HTERT RPE-1 (cell line): Measurements from ENCODE around the gene PKD2L1.
"Not testable (repeated sequence)": the region's sequence is repeated elsewhere in the genome, so short reads cannot be mapped to it uniquely, and the experiment has no call there.

Source experiments
- in situ Hi-C: fragments of 300-500 bp; cut with MboI; formaldehyde crosslinking; loops from 4 replicates; pipeline ENCODE4 v1.14.3; 2020; ENCODE audit warnings: low sequenced_read_pairs

Gene PKD2L1

DNA sequence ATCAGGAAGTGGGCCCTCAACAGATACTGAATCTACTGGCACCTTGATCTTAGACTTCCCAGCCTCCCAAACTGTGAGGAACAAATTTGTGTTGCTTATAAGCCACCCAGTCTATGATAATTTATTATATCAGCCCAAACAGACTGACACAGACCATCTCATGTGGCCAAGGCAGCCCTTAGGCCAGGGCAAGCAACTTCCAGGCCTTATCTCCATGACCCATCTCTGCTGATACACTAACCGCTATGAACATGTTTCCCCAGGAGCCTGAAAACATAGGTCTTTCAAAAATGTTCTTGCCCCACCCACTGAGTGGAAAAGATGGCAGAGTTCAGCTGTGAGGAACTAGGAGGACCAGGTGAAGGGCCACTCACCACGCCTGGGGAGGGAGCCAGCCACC, 40.4 kb downstream of the PKD2L1 start:
- in situ Hi-C loops: no loop called here

DNA sequence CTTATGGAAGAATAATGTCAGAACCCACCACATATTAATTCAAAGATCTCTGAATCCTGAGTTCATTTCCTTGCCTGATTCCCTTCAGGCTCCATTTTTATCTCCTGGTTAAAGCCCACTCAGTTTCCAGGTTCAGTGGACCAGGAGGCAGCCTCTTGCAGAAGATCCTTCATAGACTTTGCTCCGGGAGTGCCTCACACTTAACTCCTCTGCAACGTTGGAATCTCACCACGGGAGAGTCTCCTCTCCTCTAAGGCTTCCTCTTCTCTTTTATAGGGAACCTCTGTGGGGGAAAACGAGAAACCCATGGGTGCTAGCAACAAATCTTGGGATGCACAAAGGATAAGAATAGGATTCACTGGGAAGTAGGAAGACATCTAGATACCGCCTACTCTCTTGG, 41.8 kb downstream of the PKD2L1 start:
- in situ Hi-C loops: no loop called here

DNA sequence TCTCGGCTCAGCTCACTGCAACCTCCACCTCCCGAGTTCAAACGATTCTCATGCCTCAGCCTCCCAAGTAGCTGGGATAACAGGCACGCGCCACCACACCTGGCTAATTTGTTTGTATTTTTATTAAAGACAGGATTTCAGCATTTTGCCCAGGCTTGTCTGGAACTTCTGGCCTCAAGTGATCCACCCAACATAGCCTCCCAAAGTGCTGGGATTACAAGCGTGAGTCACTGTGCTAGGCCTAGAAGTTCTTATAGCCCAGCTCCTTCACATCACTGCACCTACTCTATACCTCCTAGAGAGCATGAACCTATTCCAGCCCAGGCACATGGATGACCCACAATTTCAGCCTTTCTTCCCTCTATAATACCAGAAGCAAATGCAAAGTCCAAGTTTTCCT, 42.3 kb downstream of the PKD2L1 start:
- in situ Hi-C loops: no loop called here

DNA sequence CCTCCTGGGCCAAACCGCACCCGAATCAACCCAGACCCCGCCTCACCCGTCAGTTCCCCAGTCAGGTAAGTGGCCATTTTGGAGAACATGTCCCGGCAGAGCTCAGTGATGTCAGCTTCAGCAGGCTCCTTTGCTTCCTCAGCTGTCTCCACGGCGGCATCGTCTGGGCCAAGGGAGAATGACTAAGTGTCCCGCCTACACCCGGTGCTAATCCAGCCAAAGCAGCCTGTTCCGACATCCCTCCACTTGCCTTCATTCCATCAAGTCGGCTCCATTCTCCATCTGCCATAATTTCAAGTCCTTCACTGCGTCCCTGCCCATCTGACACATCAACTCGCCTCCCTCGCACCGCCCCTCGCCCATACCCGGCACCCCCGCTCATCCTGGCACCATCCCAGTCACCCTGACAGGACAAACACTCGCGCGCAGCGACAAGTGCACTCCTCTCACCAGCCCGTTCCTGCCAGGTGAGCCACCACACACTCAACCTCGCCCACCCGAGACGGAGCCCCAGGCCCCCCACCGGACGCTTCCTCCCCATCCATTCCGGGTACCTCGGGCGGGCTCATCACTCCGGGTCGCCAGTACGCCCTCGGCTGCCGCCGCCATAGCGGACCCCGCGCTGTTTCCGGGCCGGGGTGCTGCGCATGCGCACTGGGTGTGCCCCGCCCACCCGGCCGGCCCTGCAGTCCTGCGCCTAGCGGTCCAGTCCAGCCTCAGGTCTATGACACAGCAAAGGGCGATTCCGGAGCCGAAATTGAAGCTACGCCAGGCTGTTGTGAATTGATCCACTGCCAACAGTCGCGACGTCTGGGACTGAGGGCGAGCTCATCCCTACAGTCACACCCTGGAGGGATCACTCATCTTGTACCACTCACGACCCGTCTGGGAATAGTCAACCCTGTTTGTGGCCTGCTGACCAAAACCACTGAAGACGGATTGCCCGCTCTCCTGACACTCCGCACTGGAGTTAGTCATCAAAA, 43.7 kb downstream of the PKD2L1 start, which contains the start of gene BLOC1S2:
BLOC1S2 (minus strand) TSS at position 630 of the 983 bp plus-strand sequence; CDS start at position 609, 21 bp downstream.
- in situ Hi-C loops: no loop called here

DNA sequence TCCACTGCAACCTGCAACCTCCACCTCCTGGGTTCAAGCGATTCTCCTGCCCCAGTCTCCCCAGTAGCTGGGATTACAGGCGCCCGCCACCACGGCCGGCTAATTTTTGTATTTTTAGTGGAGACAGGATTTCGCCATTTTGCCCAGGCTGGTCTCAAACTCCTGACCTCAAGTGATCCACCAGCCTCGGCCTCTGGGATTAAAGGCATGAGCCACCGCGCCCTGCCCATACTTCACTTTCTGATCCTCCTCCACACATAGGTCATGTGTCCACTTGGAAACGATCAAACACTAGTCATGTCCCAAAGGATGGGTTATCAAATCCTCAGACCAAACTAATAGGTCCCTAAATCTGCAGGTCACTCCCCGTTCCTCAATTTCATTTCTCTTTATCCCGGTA, 44.7 kb downstream of the PKD2L1 start:
- in situ Hi-C loops: not testable (repeated sequence)

DNA sequence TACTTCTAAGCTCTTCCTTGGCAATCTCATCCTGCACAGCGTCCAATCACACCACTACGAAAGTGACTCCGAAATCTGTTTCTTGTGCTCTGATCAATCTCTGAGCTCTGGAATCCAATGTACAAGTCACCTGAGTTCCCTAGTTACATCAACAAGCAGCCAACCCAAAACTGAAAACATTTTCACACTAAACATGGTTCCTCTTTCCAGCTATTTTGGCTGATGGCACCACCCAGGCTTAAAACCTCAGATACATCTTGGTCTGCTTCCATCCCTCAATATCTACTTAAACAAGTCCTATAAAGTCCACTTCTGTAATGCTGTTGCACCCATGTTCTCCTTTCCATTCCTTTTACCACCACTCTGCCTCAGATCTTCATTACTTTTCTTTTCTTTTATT, 47.1 kb downstream of the PKD2L1 start:
- in situ Hi-C loops: no loop called here

DNA sequence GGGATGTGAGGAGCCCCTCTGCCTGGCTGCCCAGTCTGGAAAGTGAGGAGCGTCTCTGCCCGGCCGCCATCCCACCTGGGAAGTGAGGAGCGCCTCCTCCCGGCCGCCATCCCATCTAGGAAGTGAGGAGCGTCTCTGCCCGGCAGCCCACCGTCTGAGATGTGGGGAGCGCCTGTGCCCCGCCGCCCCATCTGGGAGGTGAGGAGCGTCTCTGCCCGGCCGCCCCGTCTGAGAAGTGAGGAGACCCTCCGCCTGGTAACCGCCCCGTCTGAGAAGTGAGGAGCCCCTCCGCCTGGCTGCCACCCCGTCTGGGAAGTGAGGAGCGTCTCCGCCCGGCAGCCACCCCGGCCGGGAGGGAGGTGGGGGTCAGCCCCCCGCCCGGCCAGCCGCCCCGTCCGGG, 53.1 kb downstream of the PKD2L1 start:
- in situ Hi-C loops: not testable (repeated sequence)

DNA sequence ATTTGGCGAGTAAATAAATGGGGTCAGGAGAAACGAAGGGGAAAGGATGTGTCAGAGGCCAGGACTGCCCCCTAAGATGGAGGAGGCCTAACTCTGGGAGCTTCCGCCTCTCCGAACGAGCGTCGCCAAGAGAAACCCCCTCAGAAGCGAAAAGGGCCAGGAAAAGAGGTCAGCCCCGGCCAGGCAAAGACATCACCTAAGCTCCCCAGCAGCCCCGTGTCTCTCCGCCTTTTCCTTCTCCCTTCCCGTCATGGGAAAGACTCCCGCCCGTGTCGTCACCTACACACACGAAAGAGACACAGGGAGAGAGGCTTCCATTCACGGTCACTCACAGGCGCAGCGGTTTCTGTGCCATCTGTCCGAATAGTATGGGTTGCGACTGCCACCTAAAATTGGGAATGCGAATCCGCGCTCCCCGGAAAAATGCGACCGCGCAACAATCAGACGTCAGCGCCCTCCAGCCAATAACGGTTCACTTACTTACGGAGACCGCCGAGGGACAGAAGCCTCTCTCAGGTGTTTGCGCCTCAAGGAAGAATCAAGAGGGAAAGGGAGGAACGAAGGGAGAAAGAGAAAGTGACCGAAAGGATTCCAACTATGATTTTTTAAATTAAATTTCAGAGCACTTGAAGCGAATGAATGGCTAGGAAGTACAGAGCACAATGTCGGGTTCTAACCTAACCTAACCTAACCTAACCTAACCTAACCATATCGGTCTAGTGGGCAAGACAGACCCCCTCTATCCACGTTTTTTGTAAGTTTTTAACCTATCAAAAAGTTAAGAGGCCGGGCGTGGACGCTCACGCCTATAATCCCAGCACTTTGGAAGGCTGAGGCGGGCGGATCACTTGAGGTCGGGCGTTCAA, 62.6 kb downstream of the PKD2L1 start, which contains the start of gene CWF19L1:
CWF19L1 (minus strand) TSS at position 400 of the 866 bp plus-strand sequence; CDS start at position 355, 45 bp downstream.
- in situ Hi-C loops: no loop called here

DNA sequence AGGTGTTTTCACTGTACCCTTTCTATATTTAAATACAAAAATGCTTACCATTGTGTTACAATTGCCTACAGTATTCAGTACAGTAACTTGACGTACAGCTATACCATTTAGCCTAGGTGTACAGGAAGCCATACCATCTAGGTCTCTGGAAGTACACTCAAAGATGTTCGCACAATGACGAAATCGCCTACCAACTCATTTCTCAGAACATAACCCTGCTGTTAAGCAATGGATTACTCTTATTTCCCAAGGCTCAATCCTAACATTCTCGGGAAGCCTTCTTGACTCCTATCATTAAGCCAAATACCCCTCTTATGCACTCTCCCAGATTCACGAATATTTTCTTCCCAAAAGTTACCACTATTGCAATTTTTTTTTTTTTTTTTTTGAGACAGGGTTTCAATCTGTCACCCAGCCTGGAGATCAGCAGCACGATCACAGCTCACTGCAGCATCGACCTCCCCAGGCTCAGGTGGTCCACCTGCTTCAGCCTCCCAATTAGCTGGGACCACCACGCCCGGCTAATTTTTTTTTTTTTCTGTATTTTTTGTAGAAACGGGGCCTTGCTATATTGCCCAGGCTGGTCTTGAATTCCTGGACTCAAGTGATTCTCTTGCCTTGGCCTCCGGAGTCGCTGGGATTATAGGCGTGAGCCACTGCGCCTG, 64.1 kb downstream of the PKD2L1 start:
- in situ Hi-C loops: no loop called here

DNA sequence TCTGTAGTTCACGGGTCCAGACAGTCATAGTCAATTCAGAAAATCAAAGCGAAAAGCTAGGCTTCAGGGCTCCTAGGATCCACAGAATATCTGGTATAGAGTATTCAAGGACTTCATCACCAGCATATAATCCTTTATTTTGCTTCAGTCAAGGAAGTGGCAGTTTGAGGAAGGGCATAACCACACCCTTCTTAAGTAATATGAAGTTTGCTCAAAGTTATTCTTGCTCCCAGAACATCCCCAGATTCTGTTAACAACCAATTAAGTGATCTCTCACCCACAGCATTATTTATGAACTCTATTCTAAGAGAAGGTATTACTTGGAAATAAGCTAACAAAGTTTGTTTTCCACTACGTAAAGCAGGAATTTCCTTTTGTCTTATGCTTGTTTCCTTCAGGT, 75.8 kb downstream of the PKD2L1 start:
- in situ Hi-C loops: no loop called here

DNA sequence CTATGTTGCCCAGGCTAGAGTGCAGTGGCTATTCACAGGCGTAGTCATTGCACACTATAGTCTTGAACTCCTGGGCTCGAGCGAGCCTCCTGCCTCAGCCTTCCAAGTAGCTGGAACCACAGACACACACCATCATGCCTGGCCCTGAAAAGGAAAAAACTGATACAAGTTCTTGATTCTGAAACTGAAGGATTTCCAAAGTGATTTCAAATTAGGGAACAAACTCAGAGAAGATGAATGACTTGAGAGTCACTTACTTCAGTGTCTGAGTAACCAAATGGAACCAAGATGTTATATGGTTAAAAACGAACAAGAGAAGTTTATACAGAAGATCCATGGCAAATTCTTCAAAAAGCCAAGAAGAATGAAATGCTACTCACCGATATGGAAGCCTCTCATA, 77.0 kb downstream of the PKD2L1 start:
- in situ Hi-C loops: no loop called here

DNA sequence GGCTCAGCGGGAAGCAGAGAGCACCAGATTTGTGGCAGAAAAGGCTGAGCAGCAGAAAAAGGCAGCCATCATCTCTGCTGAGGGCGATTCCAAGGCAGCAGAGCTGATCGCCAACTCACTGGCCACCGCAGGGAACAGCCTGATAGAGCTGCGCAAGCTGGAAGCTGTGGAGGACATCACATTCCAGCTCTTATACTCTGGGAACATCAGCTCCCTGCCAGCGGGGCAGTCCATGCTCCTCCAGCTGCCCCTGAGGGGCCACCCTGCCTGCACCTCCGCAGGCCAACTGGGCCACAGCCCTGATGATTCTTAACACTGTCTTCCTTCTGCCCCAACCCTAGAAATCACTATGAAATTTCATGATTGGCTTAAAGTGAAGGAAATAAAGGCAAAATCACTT, 81.2 kb downstream of the PKD2L1 start:
- in situ Hi-C loops: no loop called here

DNA sequence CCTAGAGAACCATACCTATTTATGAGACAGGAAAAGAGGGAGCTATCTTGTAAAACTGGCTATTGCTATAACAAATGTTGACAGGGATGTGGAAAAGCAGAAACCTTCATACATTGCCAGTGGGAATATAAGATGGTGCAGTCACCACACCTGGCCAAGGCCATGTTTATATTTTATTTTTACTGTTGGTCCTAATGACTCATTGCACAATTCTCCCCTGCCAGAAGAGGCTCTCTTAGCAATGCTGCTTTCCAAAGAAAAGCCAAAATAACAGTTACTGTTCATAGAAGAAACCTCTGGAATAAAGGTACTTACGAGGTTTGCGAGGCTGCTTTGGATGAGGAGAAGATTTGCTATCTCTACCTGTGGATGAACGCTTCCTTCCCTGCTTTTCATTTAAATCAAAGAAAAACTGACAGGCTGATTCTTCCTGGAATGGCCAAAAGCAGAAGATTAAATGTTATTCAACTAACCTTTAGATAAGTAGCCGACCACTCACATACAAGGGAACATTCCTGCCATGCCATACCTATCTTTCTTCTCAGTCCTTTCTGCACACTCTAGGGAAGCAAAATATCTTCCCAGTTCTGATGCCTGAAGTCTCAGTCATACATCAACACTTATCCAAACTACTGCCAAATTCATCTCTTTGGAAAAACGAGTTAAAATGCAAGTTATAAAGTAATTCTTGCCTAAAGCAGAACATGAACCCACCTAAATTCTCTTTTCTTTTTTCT, 84.4 kb downstream of the PKD2L1 start:
- in situ Hi-C loops: no loop called here

DNA sequence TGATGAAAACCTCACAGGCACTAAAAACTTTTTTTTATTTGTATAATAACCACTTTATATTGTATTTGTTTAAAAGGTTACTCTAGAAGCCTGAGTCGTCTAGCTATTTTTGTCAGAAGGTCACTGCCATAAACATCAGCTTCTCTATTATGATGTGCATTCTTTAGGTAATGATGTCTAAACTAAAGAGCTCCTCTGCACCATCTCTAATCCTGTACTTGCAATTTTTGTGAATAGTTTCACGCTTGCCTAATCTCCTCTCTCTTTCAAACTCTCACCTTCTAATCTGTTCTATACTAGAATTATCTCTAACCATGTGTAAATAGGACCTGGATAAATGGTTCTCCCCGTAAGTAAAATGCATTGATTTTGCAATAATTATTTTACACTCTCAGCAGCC, 90.2 kb downstream of the PKD2L1 start:
- in situ Hi-C loops: no loop called here

DNA sequence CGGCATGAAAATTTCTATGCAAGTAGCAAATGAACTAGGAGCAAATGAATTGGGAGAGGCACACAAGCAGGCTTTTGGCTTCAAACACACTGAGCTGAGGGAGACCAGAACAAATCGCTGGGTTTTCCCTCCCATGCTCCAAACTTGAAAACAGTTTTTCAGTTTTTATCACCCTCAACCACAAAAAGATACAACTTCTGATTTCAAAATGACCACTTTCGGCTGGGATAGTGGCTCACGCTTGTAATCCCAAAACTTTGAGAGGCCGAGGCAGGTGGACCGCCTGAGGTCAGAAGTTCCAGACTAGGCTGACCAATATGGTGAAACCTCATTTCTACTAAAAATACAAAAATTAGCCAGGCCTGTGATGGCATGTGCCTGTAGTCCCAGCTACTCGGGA, 91.6 kb downstream of the PKD2L1 start:
- in situ Hi-C loops: no loop called here
